Measurements from ENCODE around the gene CTAGE8.
"Not testable (repeated sequence)": the region's sequence is repeated elsewhere in the genome, so short reads cannot be mapped to it uniquely, and the experiment has no call there.

Gene CTAGE8, protein sequence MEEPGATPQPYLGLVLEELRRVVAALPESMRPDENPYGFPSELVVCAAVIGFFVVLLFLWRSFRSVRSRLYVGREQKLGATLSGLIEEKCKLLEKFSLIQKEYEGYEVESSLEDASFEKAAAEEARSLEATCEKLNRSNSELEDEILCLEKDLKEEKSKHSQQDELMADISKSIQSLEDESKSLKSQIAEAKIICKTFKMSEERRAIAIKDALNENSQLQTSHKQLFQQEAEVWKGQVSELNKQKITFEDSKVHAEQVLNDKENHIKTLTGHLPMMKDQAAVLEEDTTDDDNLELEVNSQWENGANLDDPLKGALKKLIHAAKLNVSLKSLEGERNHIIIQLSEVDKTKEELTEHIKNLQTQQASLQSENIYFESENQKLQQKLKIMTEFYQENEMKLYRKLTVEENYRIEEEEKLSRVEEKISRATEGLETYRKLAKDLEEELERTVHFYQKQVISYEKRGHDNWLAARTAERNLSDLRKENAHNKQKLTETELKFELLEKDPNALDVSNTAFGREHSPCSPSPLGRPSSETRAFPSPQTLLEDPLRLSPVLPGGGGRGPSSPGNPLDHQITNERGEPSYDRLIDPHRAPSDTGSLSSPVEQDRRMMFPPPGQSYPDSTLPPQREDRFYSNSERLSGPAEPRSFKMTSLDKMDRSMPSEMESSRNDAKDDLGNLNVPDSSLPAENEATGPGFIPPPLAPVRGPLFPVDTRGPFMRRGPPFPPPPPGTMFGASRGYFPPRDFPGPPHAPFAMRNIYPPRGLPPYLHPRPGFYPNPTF

DNA sequence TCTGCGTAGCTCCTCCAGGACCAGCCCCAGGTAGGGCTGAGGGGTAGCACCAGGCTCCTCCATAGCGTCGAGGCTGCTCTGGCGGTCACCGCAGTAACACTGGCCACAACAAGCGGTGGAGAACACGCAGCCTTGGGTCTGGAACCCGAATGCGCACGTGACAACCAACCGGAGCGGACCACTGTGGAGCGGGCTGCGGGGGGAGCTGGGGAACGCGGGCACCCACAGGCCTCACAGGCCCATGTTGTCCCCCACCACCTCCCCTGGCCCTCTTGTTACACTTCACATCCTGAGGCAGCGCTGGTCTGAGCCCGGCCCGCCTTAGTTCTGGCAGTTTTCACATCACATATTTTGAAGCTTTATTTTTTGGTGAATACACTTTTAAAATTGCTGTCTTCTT lies at the start of gene CTAGE8:
Gene CTAGE8, minus strand, starts transcription at position 101 of the 400 bp plus-strand sequence. Its CDS starts 38 bp downstream, at position 63.
- DNase-seq = not testable (repeated sequence)

DNA sequence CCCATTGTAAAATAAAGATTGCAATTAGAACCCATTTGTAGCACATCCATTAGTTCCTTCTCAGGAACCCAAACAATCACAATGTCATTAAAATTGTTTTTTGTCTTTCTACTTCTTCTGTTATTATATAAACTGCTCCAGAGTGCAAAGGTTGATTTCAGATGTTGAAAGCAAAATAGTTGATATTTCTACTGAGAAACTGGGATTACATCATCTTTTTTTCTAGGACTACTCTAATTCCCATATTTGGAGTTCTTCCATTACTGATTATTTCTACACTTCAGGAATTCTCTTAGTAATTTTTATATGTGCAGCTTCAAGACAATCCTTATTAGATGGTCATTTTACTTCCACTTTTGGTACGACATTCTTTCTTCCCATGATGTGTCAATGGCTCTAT lies 48.4 kb upstream of the CTAGE8 start:
- DNase-seq = not testable (repeated sequence)

DNA sequence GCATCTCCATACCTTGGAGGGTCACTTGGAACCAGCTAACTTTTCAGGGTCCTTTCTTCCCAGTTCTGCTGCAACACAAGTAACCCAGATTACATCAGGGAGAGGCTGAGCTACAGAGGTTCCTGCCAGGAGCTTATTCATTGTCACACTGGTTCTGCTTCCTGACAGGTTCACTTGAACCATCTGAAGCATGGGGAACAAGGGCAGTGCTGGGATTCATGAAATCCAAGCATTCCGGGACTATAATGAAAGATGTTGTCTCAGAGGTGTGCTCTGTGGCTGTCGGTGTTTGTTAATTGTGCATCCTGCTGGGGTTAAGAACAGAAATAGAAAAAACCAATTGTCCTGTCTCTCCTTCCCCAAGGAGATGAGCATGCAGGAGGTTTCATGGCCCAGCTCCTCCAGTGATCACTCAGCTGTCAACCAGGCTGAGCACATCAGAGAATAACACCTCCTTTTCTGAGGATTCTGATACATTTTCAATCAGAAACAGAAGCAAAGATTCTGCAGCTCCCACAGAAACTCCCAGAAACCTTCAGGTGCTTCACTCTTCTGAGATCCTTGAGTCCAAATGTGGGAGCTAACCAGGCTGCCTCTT lies 42.9 kb upstream of the CTAGE8 start, which contains the start of gene OR2A1:
Gene OR2A1, plus strand, starts transcription at position 548 of the 598 bp plus-strand sequence. CDS start 5,706 bp downstream, outside the sequence.
- DNase-seq = not testable (repeated sequence)

DNA sequence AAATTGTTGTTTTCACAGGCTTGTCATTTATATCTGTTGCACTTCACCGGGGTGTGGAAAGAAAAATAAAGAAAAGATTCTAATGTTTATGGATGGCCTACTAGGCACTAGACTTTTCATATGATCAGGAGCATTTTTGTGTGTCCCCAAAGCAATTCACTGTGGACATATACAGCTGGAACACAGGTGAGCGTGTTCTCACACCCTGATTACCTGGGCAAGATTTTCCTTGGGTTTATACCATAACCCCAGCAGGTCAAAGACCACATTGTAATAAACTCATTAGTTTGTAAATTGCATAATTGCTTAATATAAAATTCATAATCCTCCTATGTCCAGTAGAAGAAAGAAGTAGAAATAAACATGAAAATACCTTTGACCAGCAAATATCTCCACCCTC lies 42.1 kb upstream of the CTAGE8 start:
- not testable (repeated sequence) for DNase-seq

DNA sequence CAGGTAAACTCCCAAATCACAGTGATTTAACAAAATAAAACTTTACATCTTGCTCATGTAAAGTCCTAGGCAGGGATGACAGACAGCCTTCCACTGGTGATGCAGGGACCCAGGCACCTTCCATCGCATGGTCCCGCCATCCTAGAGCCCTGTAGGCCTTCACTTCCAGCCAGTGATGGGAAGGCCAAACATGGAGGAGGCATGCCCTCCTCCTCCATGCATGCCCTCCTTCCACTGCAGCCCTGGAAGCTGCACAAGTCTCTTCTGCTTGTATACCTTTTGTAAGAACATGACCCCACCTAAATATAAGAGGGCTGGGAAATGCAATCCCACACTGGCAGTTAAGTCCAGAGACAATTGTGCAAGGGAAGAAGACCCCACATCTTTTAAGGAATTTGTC lies 40.6 kb upstream of the CTAGE8 start:
- DNase-seq = not testable (repeated sequence)

DNA sequence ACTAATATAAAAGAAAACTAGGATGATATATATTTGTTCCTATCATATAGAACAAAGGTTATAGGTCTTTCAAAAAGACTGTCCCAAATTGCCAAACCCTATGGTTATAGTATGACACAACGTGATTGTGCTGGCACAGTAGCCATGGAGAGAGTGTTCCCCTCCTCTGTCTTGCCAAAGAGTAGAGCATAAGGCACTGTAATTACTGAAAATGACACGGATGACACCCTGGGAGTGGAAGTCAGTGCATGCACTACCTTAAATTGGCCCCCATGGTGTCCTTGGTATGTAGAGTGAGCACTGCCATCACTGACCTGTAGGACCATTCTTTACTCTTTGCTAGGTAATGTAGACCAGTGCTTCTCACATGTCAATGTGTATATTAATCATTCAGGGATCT lies 36.1 kb upstream of the CTAGE8 start:
- not testable (repeated sequence) for DNase-seq

DNA sequence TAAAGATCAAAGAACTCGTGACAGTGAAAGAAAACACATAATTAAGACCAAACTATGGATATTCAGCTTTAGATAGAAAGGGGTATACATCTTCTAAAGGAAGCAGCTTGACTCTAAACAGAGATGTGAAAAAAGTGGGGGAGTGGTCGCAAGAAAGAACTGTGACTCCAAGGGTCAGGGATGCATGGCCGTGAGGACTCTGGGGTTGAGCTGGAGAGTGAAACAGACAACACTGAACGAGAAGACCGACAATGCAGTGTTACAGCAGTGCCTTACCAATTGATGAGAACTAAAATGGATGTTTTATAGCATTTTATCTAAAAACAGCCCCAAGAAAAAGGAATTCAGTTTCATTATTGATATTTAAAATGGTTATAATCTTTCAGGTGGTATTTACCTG lies 34.5 kb upstream of the CTAGE8 start:
- not testable (repeated sequence) for DNase-seq

DNA sequence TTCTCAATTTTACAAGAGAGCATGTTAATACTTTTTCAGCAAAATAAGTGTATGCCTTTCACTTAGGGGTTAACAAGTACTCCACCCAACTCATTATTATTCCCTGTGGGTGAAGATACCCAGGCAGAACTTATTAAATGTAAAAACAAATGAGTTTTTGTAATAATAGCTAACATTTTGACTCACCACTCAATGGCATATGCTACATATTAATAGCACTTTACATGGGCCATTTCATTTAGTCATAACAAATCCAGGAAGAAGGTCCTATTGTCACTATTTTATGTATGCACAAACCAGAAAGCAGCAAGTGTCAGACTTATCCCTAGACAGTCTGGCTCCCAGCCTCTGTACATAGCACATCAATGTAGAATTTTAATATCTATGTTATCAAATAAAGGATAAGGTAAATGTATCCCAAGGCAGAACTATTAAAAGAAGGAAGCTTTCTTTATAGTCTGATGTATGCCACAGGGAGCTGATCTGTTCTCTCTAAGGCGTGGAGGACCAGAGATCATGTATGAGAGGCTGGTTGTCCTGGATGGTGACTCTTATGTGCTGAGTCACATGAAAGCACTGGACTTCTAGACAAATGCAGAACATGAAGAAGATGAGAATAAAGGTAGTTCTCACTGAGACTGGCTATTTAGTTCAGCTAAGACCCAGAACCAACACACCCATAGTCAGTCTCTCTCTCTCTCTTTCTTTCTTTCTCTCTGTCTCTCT lies 33.7 kb upstream of the CTAGE8 start:
- DNase-seq = not testable (repeated sequence)

DNA sequence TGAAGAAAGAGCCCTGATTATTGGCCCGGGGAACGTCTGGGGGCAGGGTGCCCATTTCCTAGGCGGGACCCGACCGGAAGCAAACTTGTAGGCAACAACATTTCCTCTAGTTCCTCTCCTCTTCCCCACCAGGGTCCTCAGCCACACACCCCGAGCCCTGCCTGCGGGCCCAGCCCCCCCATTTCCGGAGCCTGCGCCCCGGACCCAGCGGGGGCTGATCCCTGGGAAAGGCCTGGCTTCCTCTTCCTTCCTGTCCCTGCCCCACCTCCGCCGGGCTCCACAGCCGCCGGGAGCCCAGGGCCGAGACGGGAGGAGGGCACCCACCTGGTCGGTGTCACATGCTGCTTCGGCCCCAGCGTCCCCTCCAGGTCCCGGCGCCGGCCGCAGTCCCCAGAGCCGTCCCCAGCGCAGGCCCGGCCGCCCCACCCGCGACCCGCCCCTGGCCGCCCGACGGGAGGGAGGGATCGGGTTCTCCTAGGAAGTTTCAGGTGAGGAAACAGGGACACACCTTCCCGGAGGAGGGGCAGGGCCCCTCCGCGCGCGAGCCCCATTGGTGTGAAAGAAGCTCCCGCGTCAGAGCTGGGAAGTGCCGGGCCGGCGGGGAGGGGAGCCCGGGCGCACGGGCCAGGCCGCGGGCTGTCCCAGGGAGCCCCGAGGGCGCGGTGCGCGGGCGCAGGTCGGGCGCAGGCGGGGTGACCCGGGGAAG lies 24.9 kb upstream of the CTAGE8 start:
- not testable (repeated sequence) for DNase-seq

DNA sequence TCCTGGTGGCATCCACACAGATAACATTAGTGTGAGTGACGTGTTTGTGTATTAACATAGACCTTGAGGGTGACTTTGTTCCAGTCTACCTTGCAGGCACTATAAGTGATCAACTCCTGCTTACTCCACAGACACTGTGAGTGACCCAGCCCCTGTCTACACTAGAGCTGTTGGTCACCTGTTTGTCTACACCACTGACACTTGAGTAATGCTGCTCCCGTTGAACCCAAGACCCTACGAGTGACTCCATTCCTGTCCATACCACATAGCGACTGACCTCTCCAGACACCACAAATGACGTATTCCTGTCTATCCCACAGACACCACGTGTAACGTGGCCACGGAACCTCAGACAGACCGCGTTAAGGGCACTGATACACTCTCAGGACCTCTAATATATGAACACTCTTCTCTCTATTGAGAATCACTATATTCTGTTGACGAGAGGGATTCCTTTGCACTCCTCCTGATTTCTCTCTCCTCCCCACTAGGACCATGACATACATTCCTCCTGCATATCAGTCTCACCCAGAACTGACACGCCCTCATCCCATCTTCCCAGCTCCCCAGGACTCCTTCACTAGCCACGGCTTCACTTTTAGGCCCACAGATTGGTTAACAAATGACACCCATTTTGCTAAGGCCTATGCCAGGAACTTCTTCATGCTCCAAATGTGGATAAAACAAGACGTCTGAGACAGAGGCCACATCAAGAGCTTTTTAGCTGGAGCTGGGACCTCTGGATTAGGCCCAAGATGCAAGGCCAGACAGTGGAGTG lies 23.5 kb upstream of the CTAGE8 start:
- not testable (repeated sequence) for DNase-seq

DNA sequence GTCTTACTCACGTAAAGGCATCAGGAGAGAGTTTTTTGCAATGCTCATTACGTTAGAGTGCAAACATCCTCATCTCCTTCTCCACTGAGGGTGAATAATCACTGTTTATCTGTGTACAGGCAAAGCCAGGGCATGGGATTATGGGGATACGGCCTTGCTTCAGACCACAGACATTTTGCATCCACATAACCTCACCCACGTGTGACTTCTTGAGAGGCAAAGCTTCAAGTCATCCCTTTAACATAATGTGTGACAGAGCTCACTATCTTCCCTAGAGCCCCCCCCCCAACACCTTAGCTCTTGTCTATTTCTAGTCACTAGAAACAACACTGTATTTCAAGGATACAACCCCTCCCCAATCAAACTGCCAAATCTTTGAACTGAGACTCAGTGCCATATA lies 22.5 kb upstream of the CTAGE8 start:
- DNase-seq = not testable (repeated sequence)

DNA sequence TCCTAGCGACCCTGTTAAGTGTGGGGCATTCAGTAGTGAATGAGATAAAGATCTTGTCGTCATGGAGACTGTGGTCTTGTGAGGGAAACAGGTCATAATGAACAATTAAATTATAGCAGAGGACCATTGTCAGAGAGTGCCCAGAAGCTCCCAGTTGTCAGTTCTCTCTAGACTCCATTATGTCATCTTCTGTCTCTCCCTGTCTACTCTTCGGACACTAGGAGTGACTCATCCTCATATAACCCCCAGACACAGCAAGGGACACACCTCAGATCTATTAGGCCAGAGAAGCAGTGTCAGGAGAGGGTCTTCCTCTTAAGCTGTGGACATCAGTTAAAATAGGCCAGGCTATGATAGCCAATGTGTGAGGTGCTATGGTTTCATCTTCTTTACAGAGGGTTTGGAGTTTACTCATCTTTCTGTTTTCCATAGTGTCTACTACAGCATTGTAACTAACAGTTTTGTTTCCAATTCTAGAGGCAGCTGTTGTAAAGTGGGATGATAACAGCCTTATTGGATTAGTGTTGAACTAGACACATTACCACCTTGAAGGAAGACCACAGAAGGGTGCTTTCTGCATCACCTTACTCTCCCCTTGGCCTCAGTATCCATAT lies 18.2 kb upstream of the CTAGE8 start:
- not testable (repeated sequence) for DNase-seq

DNA sequence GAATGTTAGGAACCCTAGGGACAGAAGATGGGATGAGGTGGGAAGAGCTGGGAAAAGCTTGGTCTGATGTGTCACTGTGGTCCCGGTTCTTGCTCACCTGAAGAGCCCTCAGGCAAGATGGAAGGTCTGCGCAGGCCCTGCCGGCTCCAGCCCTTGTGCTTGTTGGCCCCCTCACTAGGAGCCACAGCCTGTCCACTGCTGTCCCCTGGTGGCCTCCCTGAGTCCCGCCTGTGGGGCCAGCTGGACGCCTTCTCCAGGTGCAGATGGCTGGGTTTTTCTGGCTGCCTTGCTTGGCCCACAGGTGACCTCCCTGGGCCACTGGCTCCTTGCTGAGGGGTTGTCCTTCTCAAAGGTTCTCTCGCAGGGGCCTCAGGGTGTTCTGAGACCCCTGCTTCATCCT lies 14.6 kb upstream of the CTAGE8 start:
- not testable (repeated sequence) for DNase-seq

DNA sequence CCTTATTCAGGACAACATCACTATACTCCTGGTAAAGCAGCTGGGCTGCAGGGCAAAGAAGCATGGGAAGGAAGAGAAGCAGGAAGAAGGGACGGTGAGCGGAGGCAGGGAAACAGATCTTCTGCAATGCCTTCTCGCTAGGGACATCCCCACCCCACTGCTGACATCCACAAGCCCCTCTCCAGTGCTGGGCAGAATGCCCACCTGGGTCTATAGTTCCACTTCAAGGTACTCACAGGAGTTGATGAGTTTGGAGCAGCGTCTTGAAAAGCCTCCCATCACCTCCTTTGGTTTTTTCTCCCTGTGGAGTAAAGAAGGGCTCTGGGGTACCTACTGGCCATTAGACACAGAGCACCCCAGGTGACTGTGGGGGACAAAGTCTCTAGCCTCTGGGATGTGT lies 13.4 kb upstream of the CTAGE8 start:
- DNase-seq = not testable (repeated sequence)

DNA sequence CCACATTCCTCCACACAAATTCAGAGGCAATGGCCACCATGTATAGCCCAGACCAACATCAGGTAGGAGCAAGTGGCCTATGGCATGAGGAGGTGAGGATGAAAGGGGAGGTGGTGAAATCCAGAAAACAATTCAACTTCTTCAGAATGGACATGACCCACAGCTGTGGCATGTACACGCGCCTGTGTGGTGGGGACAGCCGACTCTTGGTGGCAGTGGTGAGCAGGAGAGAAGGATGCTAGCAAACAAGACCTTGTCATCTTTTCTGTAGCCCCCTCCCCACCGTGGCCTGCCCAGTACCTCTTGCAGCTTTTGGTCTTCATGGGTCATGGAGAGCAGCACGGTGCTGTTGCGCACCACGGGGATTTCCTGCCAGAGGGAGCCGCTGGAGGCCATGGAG lies 12.9 kb upstream of the CTAGE8 start:
- DNase-seq = not testable (repeated sequence)

DNA sequence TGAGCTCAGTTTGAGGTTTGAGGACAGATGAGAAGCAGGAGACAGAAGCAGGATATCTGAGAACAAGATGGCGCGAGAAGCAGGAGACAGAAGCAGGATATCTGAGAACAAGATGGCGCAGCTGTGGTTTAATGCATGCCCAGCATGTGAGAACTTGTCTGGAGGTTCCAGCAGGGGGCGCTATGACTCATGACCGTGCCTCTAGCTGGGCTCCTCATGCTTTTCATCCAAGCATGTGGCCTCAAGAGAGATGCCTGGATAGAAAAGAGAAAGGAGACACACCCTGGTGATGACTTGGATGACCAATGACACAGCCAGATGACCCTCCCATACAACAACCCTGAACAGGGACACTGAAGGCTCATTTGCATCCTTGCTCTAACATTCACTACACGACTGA lies 10.9 kb upstream of the CTAGE8 start:
- not testable (repeated sequence) for DNase-seq

DNA sequence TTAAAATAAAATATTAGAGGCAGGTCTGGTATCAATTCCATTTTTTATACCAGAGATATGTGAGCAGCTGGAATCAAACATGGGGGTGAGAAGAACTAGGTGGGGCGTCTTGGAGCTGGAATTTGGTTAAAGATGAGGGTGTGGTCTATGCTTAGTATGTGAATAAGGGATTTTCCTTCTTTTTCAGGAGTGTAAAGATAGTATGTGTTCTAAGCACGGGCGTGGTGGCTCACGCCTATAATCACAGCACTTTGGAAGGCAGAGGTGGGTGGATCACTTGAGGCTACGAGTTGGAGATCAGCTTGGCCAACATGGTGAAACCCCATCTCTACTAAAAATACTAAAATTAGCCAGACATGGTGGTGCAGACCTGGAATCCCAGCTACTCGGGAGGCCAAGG lies 6.2 kb upstream of the CTAGE8 start:
- not testable (repeated sequence) for DNase-seq

DNA sequence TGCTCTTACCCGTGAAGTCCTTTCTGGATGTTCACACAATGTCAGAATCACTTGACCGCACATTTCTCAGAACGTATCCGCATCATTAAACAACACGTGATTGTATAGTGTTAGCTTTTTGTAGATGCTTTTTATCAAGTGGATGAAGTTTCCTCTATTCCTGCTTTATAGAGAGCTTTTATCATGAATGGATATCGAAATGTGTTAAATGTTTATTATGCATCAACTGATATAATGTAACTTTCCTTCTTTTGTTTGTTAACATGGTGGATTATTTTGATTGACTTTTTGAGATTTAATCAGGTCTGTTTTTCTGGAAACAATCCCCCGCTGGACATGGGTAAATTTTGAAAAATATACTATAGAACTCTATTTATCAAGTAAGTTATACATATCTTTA lies 4.4 kb downstream of the CTAGE8 start, which contains the start of gene OR2A7:
Gene OR2A7, minus strand, starts transcription at position 101 of the 400 bp plus-strand sequence. CDS start 5,164 bp downstream, outside the sequence.
- DNase-seq = not testable (repeated sequence)

DNA sequence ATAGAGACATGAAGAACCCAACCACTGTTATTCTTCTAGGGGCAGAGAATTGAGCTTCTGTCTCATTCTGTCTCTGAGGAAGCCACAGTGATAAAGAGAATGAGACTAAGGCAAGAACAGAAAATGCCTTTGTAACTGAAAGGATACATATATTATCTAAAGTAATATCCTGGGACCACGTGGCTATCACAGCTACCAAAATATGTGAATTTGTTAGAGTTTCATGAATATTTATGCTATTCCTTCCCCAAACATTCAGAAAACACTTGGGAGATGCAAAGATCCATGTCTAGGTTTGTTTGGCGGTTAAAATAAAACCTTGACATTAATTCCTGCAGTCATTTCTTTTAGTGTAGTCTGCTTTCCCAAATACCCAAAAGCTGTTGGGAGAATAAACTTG lies 7.0 kb downstream of the CTAGE8 start:
- not testable (repeated sequence) for DNase-seq

DNA sequence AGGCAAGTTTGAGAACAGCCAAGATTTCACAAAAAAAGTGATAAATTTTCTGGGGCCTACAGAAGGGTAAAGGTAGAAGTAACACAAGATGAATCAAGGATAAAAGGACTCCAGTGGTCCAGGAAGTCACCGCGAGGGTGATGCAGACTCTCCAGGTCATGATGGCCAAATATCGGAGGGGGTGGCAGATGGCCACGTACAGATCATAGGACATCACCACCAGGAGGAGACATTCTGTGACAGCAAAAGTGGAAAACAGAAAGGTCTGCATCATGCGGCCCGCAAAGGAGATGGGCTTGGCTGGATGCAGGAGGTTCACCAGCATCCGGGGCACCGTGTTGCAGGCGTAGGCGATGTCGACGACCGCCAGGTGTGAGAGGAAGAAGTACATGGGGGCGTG lies 10.0 kb downstream of the CTAGE8 start:
- DNase-seq = not testable (repeated sequence)
